Stimulated activated naive B cell treated with anti-CD40 and anti-IgM and Interleukin-4, amounts not matched to agents 10 μg/mL and 1 μg/mL and 100 μg/mL, for 72 hours (primary cell): ENCODE measurements around the gene ZBTB43.

Source experiments
- ATAC-seq, 2 donors: fragments of 150-1000 bp; cut with Tn5 transposase; replicated peaks; 2 replicates each; pipeline ENCODE4 v1.10.0; 2021; ENCODE audit warnings: moderate library complexity in 1 of 2
- DNase-seq: peaks from one replicate; pipeline ENCODE4 v3.0.0; 2021
- H3K27ac Mint-ChIP-seq: one replicate; pipeline ENCODE4 v1.8.0; 2022; ENCODE audit warnings: mild to moderate bottlenecking, mixed read lengths
- H3K27me3 Mint-ChIP-seq, 2 donors: one replicate each; pipeline ENCODE4 v1.8.0; 2022; ENCODE audit warnings: mixed read lengths in 2 of 2
- H3K36me3 Mint-ChIP-seq, 2 donors: one replicate each; pipeline ENCODE4 v1.8.0; 2022; ENCODE audit warnings: mixed read lengths in 2 of 2, mild to moderate bottlenecking in 1 of 2
- H3K4me1 Mint-ChIP-seq, 2 donors: one replicate each; pipeline ENCODE4 v1.8.0; 2022; ENCODE audit warnings: mixed read lengths in 2 of 2, mild to moderate bottlenecking in 1 of 2
- H3K4me3 Mint-ChIP-seq, 2 donors: one replicate each; pipeline ENCODE4 v1.8.0; 2022; ENCODE audit warnings: mild to moderate bottlenecking in 2 of 2, mixed read lengths in 2 of 2, moderate library complexity in 1 of 2
- H3K9me3 Mint-ChIP-seq, 2 donors: one replicate each; pipeline ENCODE4 v1.8.0; 2022; ENCODE audit warnings: mixed read lengths in 2 of 2, mild to moderate bottlenecking in 1 of 2

Gene ZBTB43

GRCh38 chr9:126862104-126862761 lies 57.4 kb downstream of the ZBTB43 start:
- peak overlapping the region; percentile 48 for H3K27ac Mint-ChIP-seq
- DNase-seq: no peak
- H3K9me3 Mint-ChIP-seq: no peaks in the 10 kb centered on the region

GRCh38 chr9:126864771-126865170 lies 59.9 kb downstream of the ZBTB43 start:
- peaks cover 30 to 72% of the 10 kb centered on the region in 2 donors for H3K4me1 Mint-ChIP-seq
- no peaks in the 10 kb centered on the region for H3K27me3 Mint-ChIP-seq
- no peak for ATAC-seq
- H3K4me3 Mint-ChIP-seq: no peak overlapping the region
- no peaks in the 10 kb centered on the region for H3K9me3 Mint-ChIP-seq
- peaks cover 16 to 37% of the 10 kb centered on the region in 2 donors for H3K36me3 Mint-ChIP-seq
- DNase-seq: no peak
- H3K27ac Mint-ChIP-seq: no peak overlapping the region

More at GRCh38 chr9:126862104-126862761, 57.4 kb downstream of the ZBTB43 start:
- H3K27me3 Mint-ChIP-seq: peaks cover 0 to 4% of the 10 kb centered on the region in 2 donors
- peak; percentile 26 to 34 for ATAC-seq
- H3K36me3 Mint-ChIP-seq: peaks cover 16 to 22% of the 10 kb centered on the region in 2 donors
- H3K4me1 Mint-ChIP-seq: peaks cover 26 to 57% of the 10 kb centered on the region in 2 donors
- H3K4me3 Mint-ChIP-seq: peak overlapping the region; percentile 80 to 85

- H3K4me3 Mint-ChIP-seq: no peak overlapping the region
- peaks cover 16 to 37% of the 10 kb centered on the region in 2 donors for H3K36me3 Mint-ChIP-seq
- no peaks in the 10 kb centered on the region for H3K27me3 Mint-ChIP-seq
- DNase-seq: no peak
- no peak for ATAC-seq
- H3K9me3 Mint-ChIP-seq: no peaks in the 10 kb centered on the region
- H3K4me1 Mint-ChIP-seq: peaks cover 30 to 69% of the 10 kb centered on the region in 2 donors
- no peak overlapping the region for H3K27ac Mint-ChIP-seq
Measured at GRCh38 chr9:126869368-126869767, 64.5 kb downstream of the ZBTB43 start.

- peaks cover 23 to 64% of the 10 kb centered on the region in 2 donors for H3K4me1 Mint-ChIP-seq
- H3K27me3 Mint-ChIP-seq: no peaks in the 10 kb centered on the region
- no peak overlapping the region for H3K4me3 Mint-ChIP-seq
- ATAC-seq (peak; percentile 56 to 83), DNase-seq (no peak)
- H3K27ac Mint-ChIP-seq: no peak overlapping the region
- H3K36me3 Mint-ChIP-seq: peaks cover 4 to 22% of the 10 kb centered on the region in 2 donors
- no peaks in the 10 kb centered on the region for H3K9me3 Mint-ChIP-seq
Measured at GRCh38 chr9:126872516-126872915, 67.7 kb downstream of the ZBTB43 start.

GRCh38 chr9:126874546-126875314 lies 69.9 kb downstream of the ZBTB43 start:
- Mint-ChIP-seq H3K4me1 (peaks cover 19 to 46% of the 10 kb centered on the region in 2 donors), H3K27ac (no peak overlapping the region), H3K4me3 (no peak overlapping the region), H3K9me3 (no peaks in the 10 kb centered on the region), H3K36me3 (peaks cover 7 to 16% of the 10 kb centered on the region in 2 donors), H3K27me3 (no peaks in the 10 kb centered on the region)
- ATAC-seq (no peak), DNase-seq (no peak)

GRCh38 chr9:126875756-126876510 lies 71.1 kb downstream of the ZBTB43 start:
- no peaks in the 10 kb centered on the region for H3K9me3 Mint-ChIP-seq
- peaks cover 17 to 28% of the 10 kb centered on the region in 2 donors for H3K36me3 Mint-ChIP-seq
- H3K27ac Mint-ChIP-seq: peak overlapping the region; percentile 56
- no peaks in the 10 kb centered on the region for H3K27me3 Mint-ChIP-seq
- H3K4me1 Mint-ChIP-seq: peaks cover 16 to 36% of the 10 kb centered on the region in 2 donors
- DNase-seq (no peak), ATAC-seq (no peak)
- H3K4me3 Mint-ChIP-seq: no peak overlapping the region

GRCh38 chr9:126876531-126876930 lies 71.7 kb downstream of the ZBTB43 start:
- Mint-ChIP-seq H3K9me3 (no peaks in the 10 kb centered on the region), H3K27ac (no peak overlapping the region), H3K4me3 (no peak overlapping the region), H3K4me1 (peaks cover 15 to 33% of the 10 kb centered on the region in 2 donors), H3K27me3 (no peaks in the 10 kb centered on the region), H3K36me3 (peaks cover 17 to 30% of the 10 kb centered on the region in 2 donors)
- ATAC-seq (no peak), DNase-seq (no peak)

GRCh38 chr9:126877418-126877817 lies 72.6 kb downstream of the ZBTB43 start:
- H3K27me3 Mint-ChIP-seq: no peaks in the 10 kb centered on the region
- H3K27ac Mint-ChIP-seq: no peak overlapping the region
- DNase-seq (no peak), ATAC-seq (no peak)
- H3K4me3 Mint-ChIP-seq: no peak overlapping the region
- H3K4me1 Mint-ChIP-seq: peaks cover 13 to 29% of the 10 kb centered on the region in 2 donors
- peaks cover 21 to 34% of the 10 kb centered on the region in 2 donors for H3K36me3 Mint-ChIP-seq
- H3K9me3 Mint-ChIP-seq: no peaks in the 10 kb centered on the region

GRCh38 chr9:126879288-126879687 lies 74.4 kb downstream of the ZBTB43 start:
- Mint-ChIP-seq H3K9me3 (no peaks in the 10 kb centered on the region), H3K27me3 (no peaks in the 10 kb centered on the region), H3K4me3 (no peak overlapping the region), H3K4me1 (peaks cover 6 to 23% of the 10 kb centered on the region in 2 donors), H3K36me3 (peaks cover 21 to 34% of the 10 kb centered on the region in 2 donors), H3K27ac (no peak overlapping the region)
- ATAC-seq: no peak
- DNase-seq: no peak

GRCh38 chr9:126880226-126880946 lies 75.5 kb downstream of the ZBTB43 start:
- Mint-ChIP-seq H3K9me3 (no peaks in the 10 kb centered on the region), H3K36me3 (peaks cover 20 to 32% of the 10 kb centered on the region in 2 donors), H3K4me3 (no peak overlapping the region), H3K27ac (no peak overlapping the region), H3K4me1 (peaks cover 3 to 16% of the 10 kb centered on the region in 2 donors), H3K27me3 (no peaks in the 10 kb centered on the region)
- ATAC-seq: no peak
- no peak for DNase-seq

GRCh38 chr9:126880947-126881332 lies 76.1 kb downstream of the ZBTB43 start:
- Mint-ChIP-seq H3K27me3 (no peaks in the 10 kb centered on the region), H3K36me3 (peaks cover 19 to 32% of the 10 kb centered on the region in 2 donors), H3K4me1 (peaks cover 3 to 11% of the 10 kb centered on the region in 2 donors)

GRCh38 chr9:126882746-126883145 lies 77.9 kb downstream of the ZBTB43 start:
- no peaks in the 10 kb centered on the region for H3K27me3 Mint-ChIP-seq
- H3K36me3 Mint-ChIP-seq: peaks cover 22 to 33% of the 10 kb centered on the region in 2 donors
- no peak overlapping the region for H3K4me3 Mint-ChIP-seq
- no peak for DNase-seq
- H3K27ac Mint-ChIP-seq: no peak overlapping the region
- no peaks in the 10 kb centered on the region for H3K9me3 Mint-ChIP-seq
- ATAC-seq: no peak
- no peaks in the 10 kb centered on the region for H3K4me1 Mint-ChIP-seq

More at GRCh38 chr9:126880947-126881332, 76.1 kb downstream of the ZBTB43 start:
- DNase-seq (no peak), ATAC-seq (no peak)
- Mint-ChIP-seq H3K27ac (no peak overlapping the region), H3K9me3 (no peaks in the 10 kb centered on the region), H3K4me3 (no peak overlapping the region)

- peak overlapping the region; percentile 42 for H3K27ac Mint-ChIP-seq
- no peak for ATAC-seq
- no peaks in the 10 kb centered on the region for H3K27me3 Mint-ChIP-seq
- no peak for DNase-seq
- H3K9me3 Mint-ChIP-seq: no peaks in the 10 kb centered on the region
- H3K36me3 Mint-ChIP-seq: peaks cover 22 to 33% of the 10 kb centered on the region in 2 donors
- no peaks in the 10 kb centered on the region for H3K4me1 Mint-ChIP-seq
- no peak overlapping the region for H3K4me3 Mint-ChIP-seq
Measured at GRCh38 chr9:126883636-126884035, 78.8 kb downstream of the ZBTB43 start.
